Neural cell (in vitro differentiated cells): Measurements from ENCODE around the gene UTY. TPM values are rescaled to one million over a fixed set of nuclear protein-coding genes. Genes with fewer than 3 reads are reported as not detected.

Experiments used
- H2AFZ ChIP-seq: fragments of 200-600, 300-800 bp; sonication (generic), shearing (Covaris generic); 2 replicates; pipeline ENCODE4 v1.6.0; 2014; ENCODE audit warnings: low read depth, mild to moderate bottlenecking, antibody characterized with exemption, low read length, moderate library complexity
- H3F3A ChIP-seq: fragments of 200-600 bp; shearing (Covaris generic); 2 replicates; pipeline ENCODE4 v1.6.1; 2016; ENCODE audit warnings: mild to moderate bottlenecking, moderate library complexity, mixed read lengths, antibody characterized with exemption, low read length; ENCODE audit not compliant: insufficient read depth, poor library complexity, severe bottlenecking
- H3K27ac ChIP-seq: fragments of 200-600, 300-800 bp; sonication (generic), shearing (Covaris generic); 2 replicates; pipeline ENCODE4 v1.5.1; 2014; ENCODE audit warnings: mild to moderate bottlenecking, low read length, moderate library complexity
- H3K27me3 ChIP-seq: fragments of 300-800, 200-600 bp; sonication (generic), shearing (Covaris generic); 2 replicates; pipeline ENCODE4 v1.6.0; 2014; ENCODE audit warnings: mild to moderate bottlenecking, low read depth, low read length, moderate library complexity; ENCODE audit not compliant: insufficient read depth
- H3K36me3 ChIP-seq: fragments of 300-800, 200-600 bp; sonication (generic), shearing (Covaris generic); 2 replicates; pipeline ENCODE4 v1.5.1; 2014; ENCODE audit warnings: mild to moderate bottlenecking, antibody characterized with exemption, low read length, moderate library complexity; ENCODE audit not compliant: insufficient read depth
- H3K4me2 ChIP-seq: fragments of 300-800, 200-600 bp; sonication (generic), shearing (Covaris generic); 2 replicates; pipeline ENCODE4 v1.6.0; 2014; ENCODE audit warnings: mild to moderate bottlenecking, low read length
- H3K4me3 ChIP-seq: fragments of 300-800, 200-600 bp; sonication (generic), shearing (Covaris generic); 2 replicates; pipeline ENCODE4 v1.5.1; 2014; ENCODE audit warnings: mild to moderate bottlenecking, low read length, moderate library complexity
- H3K79me2 ChIP-seq: fragments of 200-600 bp; shearing (Covaris generic); replicated peaks from 2 replicates; pipeline ENCODE4 v1.6.0; 2014; ENCODE audit warnings: mild to moderate bottlenecking, low read length, moderate library complexity; ENCODE audit not compliant: insufficient read depth
- H3K9ac ChIP-seq: fragments of 300-800, 200-600 bp; sonication (generic), shearing (Covaris generic); 2 replicates; pipeline ENCODE4 v1.6.1; 2016; ENCODE audit warnings: mild to moderate bottlenecking, low read length, mixed read lengths
- H3K9me2 ChIP-seq: fragments of 200-600 bp; shearing (Covaris generic); 2 replicates; pipeline ENCODE4 v1.6.1; 2016; ENCODE audit warnings: mild to moderate bottlenecking, low read length, mixed read lengths; ENCODE audit not compliant: insufficient read depth
- H3K9me3 ChIP-seq: fragments of 200-600, 300-800 bp; sonication (generic), shearing (Covaris generic); 2 replicates; pipeline ENCODE4 v1.6.1; 2016; ENCODE audit warnings: mild to moderate bottlenecking, mixed run types, low read length, moderate library complexity, mixed read lengths
- H4K20me1 ChIP-seq: fragments of 200-600 bp; shearing (Covaris generic); 2 replicates; pipeline ENCODE4 v1.6.1; 2016; ENCODE audit warnings: mild to moderate bottlenecking, mixed run types; ENCODE audit not compliant: insufficient read depth
- CTCF ChIP-seq: fragments of 450-650 bp; IDR thresholded peaks from 2 replicates; pipeline ENCODE4 v1.5.1; 2014; ENCODE audit warnings: antibody characterized with exemption, mild to moderate bottlenecking, moderate library complexity; ENCODE audit not compliant: poor library complexity, severe bottlenecking
- EP300 ChIP-seq: fragments of 450-650 bp; conservative IDR thresholded peaks from 2 replicates; pipeline ENCODE4 v1.6.1; 2014; ENCODE audit warnings: antibody characterized with exemption, mild to moderate bottlenecking, moderate library complexity; ENCODE audit not compliant: poor library complexity, severe bottlenecking
- EZH2 ChIP-seq: fragments of 200-600, 300-800 bp; shearing (Covaris generic), sonication (generic); IDR thresholded peaks from 2 replicates; pipeline ENCODE4 v1.6.1; 2014; ENCODE audit warnings: antibody characterized with exemption, low read length, borderline replicate concordance, mild to moderate bottlenecking; ENCODE audit not compliant: insufficient read depth, poor library complexity, severe bottlenecking
- MXI1 ChIP-seq: fragments of 450-650 bp; conservative IDR thresholded peaks from 2 replicates; pipeline ENCODE4 v1.6.1; 2014; ENCODE audit warnings: antibody characterized with exemption, mild to moderate bottlenecking; ENCODE audit not compliant: poor library complexity, severe bottlenecking
- POLR2AphosphoS5 ChIP-seq: IDR thresholded peaks from 2 replicates; pipeline ENCODE4 v1.6.1; 2012
- RAD21 ChIP-seq: fragments of 450-650 bp; conservative IDR thresholded peaks from 2 replicates; pipeline ENCODE4 v1.6.1; 2014; ENCODE audit warnings: antibody characterized with exemption, mild to moderate bottlenecking, moderate library complexity
- SMC3 ChIP-seq: fragments of 450-650 bp; conservative IDR thresholded peaks from 2 replicates; pipeline ENCODE4 v1.6.1; 2014; ENCODE audit warnings: antibody characterized with exemption, mild to moderate bottlenecking, moderate library complexity; ENCODE audit not compliant: poor library complexity
- TAF1 ChIP-seq: IDR thresholded peaks from 2 replicates; pipeline ENCODE4 v1.6.1; 2012; ENCODE audit warnings: low read depth
- polyA plus RNA-seq: library from polyadenylated mRNA; depleted of rRNA; stranded (reverse); fragments of >200 nt; gene quantifications from 2 replicates; pipeline ENCODE4 v1.2.3, GENCODE V29; 2014
- TF ChIP-seq, protein P1 (sequence below): IDR thresholded peaks from 2 replicates; pipeline ENCODE4 v1.6.1; 2012; ENCODE audit warnings: borderline replicate concordance

The UTY gene
- polyA plus RNA-seq, 1 donor from 2014 or later: 17.5 TPM

DNA sequence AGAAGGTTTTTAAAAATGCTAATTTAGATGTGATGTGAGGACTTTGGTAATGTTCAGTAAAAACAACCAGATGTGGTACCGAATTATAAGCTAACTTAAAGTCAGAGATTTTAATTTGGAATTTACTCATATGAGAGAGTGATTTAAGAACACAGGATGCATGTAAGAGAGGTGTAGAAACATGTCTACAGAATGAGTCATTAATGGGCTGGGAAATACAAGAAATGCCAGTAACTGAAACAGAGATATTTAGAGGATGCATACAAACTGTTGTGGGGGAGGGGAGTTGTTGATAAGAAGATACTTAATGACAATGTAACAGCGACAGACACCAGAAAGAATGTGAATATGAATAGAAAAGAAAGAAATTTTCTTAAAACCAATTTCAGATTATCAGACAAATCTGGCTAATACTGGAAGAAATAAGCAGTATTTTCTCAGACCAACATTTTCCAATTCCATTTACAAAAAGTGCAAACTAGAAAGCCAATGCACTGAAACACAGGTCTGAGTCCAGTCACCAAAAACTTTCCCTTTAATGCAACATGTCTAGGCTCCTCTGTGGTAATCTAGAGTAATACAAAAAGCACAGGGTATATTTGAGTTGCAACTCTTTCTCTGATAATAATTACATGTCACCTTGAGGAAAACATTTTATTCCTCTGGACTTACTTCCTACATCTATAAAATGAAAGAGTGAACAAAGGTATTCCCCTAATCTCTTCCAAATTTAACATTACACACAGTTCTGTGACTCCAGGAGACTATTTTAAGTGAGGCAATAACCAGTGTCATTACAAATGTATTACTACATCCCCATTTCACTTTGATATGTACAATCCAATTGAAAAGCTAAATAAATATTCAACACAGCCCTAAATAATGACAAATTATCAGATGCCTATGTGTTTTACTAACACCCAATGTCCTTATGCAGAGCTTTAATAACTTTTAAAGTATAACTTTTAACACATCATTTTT lies 117.9 kb downstream of the UTY start:
- TF ChIP-seq TAF1 (no peak), SMC3 (no peak), POLR2AphosphoS5 (no peak), EZH2 (no peak), CTCF (no peak), EP300 (no peak), RAD21 (no peak), MXI1 (no peak)
- TF ChIP-seq, protein P1, sequence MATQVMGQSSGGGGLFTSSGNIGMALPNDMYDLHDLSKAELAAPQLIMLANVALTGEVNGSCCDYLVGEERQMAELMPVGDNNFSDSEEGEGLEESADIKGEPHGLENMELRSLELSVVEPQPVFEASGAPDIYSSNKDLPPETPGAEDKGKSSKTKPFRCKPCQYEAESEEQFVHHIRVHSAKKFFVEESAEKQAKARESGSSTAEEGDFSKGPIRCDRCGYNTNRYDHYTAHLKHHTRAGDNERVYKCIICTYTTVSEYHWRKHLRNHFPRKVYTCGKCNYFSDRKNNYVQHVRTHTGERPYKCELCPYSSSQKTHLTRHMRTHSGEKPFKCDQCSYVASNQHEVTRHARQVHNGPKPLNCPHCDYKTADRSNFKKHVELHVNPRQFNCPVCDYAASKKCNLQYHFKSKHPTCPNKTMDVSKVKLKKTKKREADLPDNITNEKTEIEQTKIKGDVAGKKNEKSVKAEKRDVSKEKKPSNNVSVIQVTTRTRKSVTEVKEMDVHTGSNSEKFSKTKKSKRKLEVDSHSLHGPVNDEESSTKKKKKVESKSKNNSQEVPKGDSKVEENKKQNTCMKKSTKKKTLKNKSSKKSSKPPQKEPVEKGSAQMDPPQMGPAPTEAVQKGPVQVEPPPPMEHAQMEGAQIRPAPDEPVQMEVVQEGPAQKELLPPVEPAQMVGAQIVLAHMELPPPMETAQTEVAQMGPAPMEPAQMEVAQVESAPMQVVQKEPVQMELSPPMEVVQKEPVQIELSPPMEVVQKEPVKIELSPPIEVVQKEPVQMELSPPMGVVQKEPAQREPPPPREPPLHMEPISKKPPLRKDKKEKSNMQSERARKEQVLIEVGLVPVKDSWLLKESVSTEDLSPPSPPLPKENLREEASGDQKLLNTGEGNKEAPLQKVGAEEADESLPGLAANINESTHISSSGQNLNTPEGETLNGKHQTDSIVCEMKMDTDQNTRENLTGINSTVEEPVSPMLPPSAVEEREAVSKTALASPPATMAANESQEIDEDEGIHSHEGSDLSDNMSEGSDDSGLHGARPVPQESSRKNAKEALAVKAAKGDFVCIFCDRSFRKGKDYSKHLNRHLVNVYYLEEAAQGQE: no peak
- Histone ChIP-seq H3K4me2 (no peak overlapping the region), H2AFZ (no peak overlapping the region), H3K9ac (no peak overlapping the region), H3K27ac (no peak overlapping the region), H3K27me3 (no peaks in the 10 kb centered on the region), H3K9me2 (no peaks in the 10 kb centered on the region), H3K79me2 (no peaks in the 10 kb centered on the region), H3K9me3 (no peaks in the 10 kb centered on the region), H4K20me1 (no peaks in the 10 kb centered on the region), H3K36me3 (no peaks in the 10 kb centered on the region), H3K4me3 (no peak overlapping the region), H3F3A (no peaks in the 10 kb centered on the region)

DNA sequence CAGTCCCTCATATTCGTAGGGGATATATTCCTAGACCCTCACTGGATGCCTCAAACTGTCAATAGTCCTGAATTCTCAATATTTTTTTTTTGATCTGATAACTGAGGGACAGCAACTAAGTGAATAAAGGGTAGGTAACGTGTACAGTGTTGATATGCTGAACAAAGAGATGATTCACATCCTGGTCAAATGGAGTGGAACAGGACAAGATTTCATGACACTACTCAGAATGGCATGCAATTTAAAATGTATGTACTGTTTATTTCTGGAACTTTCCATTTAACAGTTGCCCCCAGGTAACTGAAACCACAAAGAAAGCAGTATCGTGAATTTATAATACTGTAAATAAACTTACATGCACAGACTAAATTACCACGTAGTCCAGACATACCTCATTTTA lies 128.4 kb downstream of the UTY start:
- Histone ChIP-seq H3K27ac (no peak overlapping the region), H3K27me3 (no peaks in the 10 kb centered on the region), H3K9me2 (no peaks in the 10 kb centered on the region), H3K9ac (no peak overlapping the region), H3F3A (no peaks in the 10 kb centered on the region), H3K4me2 (no peak overlapping the region), H2AFZ (no peak overlapping the region), H3K4me3 (no peak overlapping the region), H3K9me3 (no peaks in the 10 kb centered on the region), H4K20me1 (no peaks in the 10 kb centered on the region), H3K79me2 (no peaks in the 10 kb centered on the region), H3K36me3 (no peaks in the 10 kb centered on the region)
- TF ChIP-seq POLR2AphosphoS5: no peak
- no peak for TF ChIP-seq CTCF
- TF ChIP-seq SMC3: no peak
